T-cell (primary cell): Measurements from ENCODE around the gene IL17RA. TPM values are rescaled to one million over a fixed set of nuclear protein-coding genes. Genes with fewer than 3 reads are reported as not detected.

Experiments
- ATAC-seq, 4 experiments: fragments of 200-7000 bp in 3 of 4; fragments of 150-1000 bp in 1 of 4; cut with Tn5 transposase; replicated peaks in 1 of 4; 1 replicate in 3 of 4; 2 replicates in 1 of 4; pipeline ENCODE4 v1.10.0; 2021; ENCODE audit warnings: moderate library complexity in 3 of 4, mild to moderate bottlenecking in 2 of 4, moderate number of reproducible peaks in 1 of 4
- CTCF ChIA-PET, 2 donors: fragments of 300-600 bp; sonication (Branson Sonifier 250); formaldehyde crosslinking; loops; one replicate each; lab custom pipeline; 2022; ENCODE audit warnings: antibody characterized with exemption in 2 of 2; lab: Charles Lee
- POLR2A ChIA-PET, 2 donors: fragments of 300-600 bp; sonication (Branson Sonifier 250); formaldehyde crosslinking; loops; one replicate each; lab custom pipeline; 2022; ENCODE audit warnings: antibody characterized with exemption in 2 of 2; lab: Charles Lee
- DNase-seq, 35 experiments: peaks; one replicate each; pipeline versions ENCODE4 v3.0.0 to v3.0.0-alpha.2; 2013 to 2023
- H3K27ac ChIP-seq: one replicate; pipeline ENCODE4 v1.5.1; 2013; ENCODE audit warnings: low read length
- H3K27me3 ChIP-seq, 2 experiments: replicated peaks in 1 of 2; 1 replicate in 1 of 2; 2 replicates in 1 of 2; pipeline versions ENCODE4 v1.6.1 to v1.7.0; 2013; ENCODE audit warnings: low read length in 1 of 2, mixed read lengths in 1 of 2; ENCODE audit not compliant: control insufficient read depth in 2 of 2, insufficient read depth in 2 of 2; ENCODE audit errors: extremely low read depth in 1 of 2
- H3K36me3 ChIP-seq, 2 donors: 1 replicate in 1 of 2; 2 replicates in 1 of 2; pipeline versions ENCODE4 v1.6.1 to v1.7.0; 2013; ENCODE audit warnings: low read length in 1 of 2; ENCODE audit not compliant: control insufficient read depth in 2 of 2, insufficient read depth in 1 of 2; ENCODE audit errors: extremely low read depth in 1 of 2
- H3K4me1 ChIP-seq, 2 experiments: 1 replicate in 1 of 2; 2 replicates in 1 of 2; pipeline versions ENCODE4 v1.6.1 to v1.7.0; 2013; ENCODE audit warnings: low read length in 2 of 2, mixed read lengths in 1 of 2; ENCODE audit not compliant: insufficient read depth in 2 of 2, control insufficient read depth in 1 of 2; ENCODE audit errors: extremely low read depth in 1 of 2
- H3K4me3 ChIP-seq, 2 donors: 1 replicate in 1 of 2; 2 replicates in 1 of 2; pipeline versions ENCODE4 v1.5.1 to v1.7.0; 2013; ENCODE audit warnings: mild to moderate bottlenecking in 2 of 2, low read length in 1 of 2, moderate library complexity in 1 of 2; ENCODE audit not compliant: control insufficient read depth in 1 of 2; ENCODE audit errors: extremely low read depth in 1 of 2
- H3K9me3 ChIP-seq: 2 replicates; pipeline ENCODE4 v1.7.0; 2013
- H3K27ac Mint-ChIP-seq, 2 donors: one replicate each; pipeline ENCODE4 v1.8.0; 2020 to 2021; ENCODE audit warnings: mild to moderate bottlenecking in 2 of 2, mixed read lengths in 2 of 2
- H3K27me3 Mint-ChIP-seq, 2 donors: one replicate each; pipeline ENCODE4 v1.8.0; 2021 to 2022; ENCODE audit warnings: mixed read lengths in 2 of 2
- H3K36me3 Mint-ChIP-seq: one replicate; pipeline ENCODE4 v1.8.0; 2021; ENCODE audit warnings: mixed read lengths
- H3K4me1 Mint-ChIP-seq, 3 donors: one replicate each; pipeline ENCODE4 v1.8.0; 2020 to 2022; ENCODE audit warnings: mixed read lengths in 3 of 3, mild to moderate bottlenecking in 1 of 3
- H3K4me3 Mint-ChIP-seq, 3 donors: one replicate each; pipeline ENCODE4 v1.8.0; 2020 to 2022; ENCODE audit warnings: mild to moderate bottlenecking in 3 of 3, mixed read lengths in 3 of 3, moderate library complexity in 3 of 3
- H3K9me3 Mint-ChIP-seq, 3 donors: one replicate each; pipeline ENCODE4 v1.8.0; 2020 to 2022; ENCODE audit warnings: mixed read lengths in 3 of 3
- WGBS: methylation state at CpG from one replicate; pipeline ENCODE4 v1.1.5; 2013; ENCODE audit warnings: missing lambda C conversion rate; ENCODE audit not compliant: insufficient coverage; 5-methylcytosine and 5-hydroxymethylcytosine counted together
- total RNA-seq, 35 experiments: library from RNA in 6 of 35; stranded (reverse) in 6 of 35; fragments of 120-200 nt in 1 of 35; gene quantifications; one replicate each; pipeline versions ENCODE4 v1.2.1 to v1.2.4 and lab custom pipeline; 2013 to 2026

IL17RA gene
- total RNA-seq, 5 donors from 2014 or later (not counting 1 experiment from before 2014, with no cell fraction given), result 38.8 to 72.7 (median 61.8) TPM

DNA sequence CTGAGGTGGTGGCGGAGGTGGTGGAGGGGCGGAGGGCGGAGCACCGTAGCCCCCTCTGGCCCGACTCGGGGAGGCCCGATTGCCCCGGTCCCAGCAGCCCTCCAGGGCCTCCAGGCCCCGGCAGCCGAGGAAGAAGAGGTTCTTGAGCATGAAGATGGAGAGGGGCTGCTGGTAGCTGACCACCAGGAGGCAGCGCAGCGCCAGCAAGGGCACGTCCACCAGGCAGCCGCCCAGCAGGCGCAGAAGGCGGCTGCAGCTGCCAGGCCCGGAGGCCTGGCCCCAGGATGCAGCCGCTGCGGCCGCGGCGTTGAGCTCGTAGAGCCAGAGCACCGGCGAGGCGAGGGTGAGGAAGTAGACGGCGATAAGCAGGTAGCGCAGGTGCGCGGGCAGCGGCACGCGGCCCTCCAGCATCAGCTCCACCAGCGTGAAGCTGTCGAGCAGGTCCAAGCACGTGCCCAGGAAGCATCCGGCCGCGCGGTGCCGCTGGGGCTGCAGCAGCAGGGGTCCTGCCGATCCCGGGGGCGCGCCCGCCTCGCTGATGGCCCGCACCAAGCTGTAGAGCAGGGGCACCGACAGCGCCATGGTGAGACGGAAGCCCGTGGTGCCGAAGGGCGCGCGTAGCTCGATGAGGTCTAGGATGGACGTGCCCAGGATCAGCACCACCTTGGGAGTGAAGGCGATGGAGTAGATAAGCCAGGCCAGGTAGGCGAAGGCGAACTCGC lies 34.8 kb downstream of the IL17RA start:
- ChIA-PET POLR2A (no interaction called here), CTCF (no interaction called here)
- DNase-seq (no peak), ATAC-seq (no peak)
- no peaks in the 10 kb centered on the region for H3K36me3 Mint-ChIP-seq
- H3K36me3 ChIP-seq, result no peaks in the 10 kb centered on the region
- H3K9me3 ChIP-seq, result no peaks in the 10 kb centered on the region
- peaks cover 0 to 27% of the 10 kb centered on the region in 2 experiments for H3K27me3 ChIP-seq
- H3K27me3 Mint-ChIP-seq, result peaks cover 6 to 25% of the 10 kb centered on the region in 2 donors
- H3K4me3 ChIP-seq, result no peak overlapping the region
- H3K4me3 Mint-ChIP-seq, result peak overlapping the region in 2 of 3 donors; percentile 53 to 82
- peaks cover 53% of the 10 kb centered on the region in 3 donors for H3K4me1 Mint-ChIP-seq
- H3K9me3 Mint-ChIP-seq, result no peaks in the 10 kb centered on the region
- peaks cover 47 to 66% of the 10 kb centered on the region in 2 experiments for H3K4me1 ChIP-seq
- no peak overlapping the region for H3K27ac Mint-ChIP-seq
- 60% methylated on average over 53 of the region's 63 CpGs for WGBS
- H3K27ac ChIP-seq, result no peak overlapping the region

DNA sequence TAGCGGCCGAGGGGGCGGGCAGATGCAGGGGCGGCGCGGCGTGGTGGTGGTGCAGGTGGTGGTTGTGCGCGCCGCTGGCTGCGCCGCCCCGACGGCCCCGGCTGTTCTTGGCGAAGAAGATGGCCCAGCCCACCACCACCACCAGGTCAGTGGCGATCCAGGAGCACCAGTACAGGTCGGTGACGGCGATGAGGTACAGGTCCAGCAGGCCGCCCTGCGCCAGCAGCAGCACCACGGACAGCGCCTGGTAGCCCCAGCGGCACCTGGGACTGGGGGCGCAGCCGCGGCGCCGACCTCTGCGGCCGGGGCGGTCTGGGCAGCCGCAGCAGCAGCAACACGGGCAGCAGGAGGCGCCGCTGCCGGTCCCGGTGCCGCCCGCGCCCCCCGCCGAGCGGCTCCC lies 35.5 kb downstream of the IL17RA start:
- H3K9me3 Mint-ChIP-seq, result no peaks in the 10 kb centered on the region
- peak; percentile 57 to 70 (median 62) for ATAC-seq
- CTCF ChIA-PET, result interaction anchor here in 1 of 2 donors (0.6 kb wide), 1 partner anchor 63 kb away, joined by 3 read pairs; no protein-coding TSS in a partner anchor
- DNase-seq, result peak in 30 of 35 experiments; percentile 17 to 73 (median 40)
- peak overlapping the region in 2 of 3 donors; percentile 28 to 82 for H3K4me3 Mint-ChIP-seq
- Histone ChIP-seq H3K4me3 (peak overlapping the region in 1 of 2 donors; percentile 3), H3K36me3 (no peaks in the 10 kb centered on the region), H3K4me1 (peaks cover 41 to 60% of the 10 kb centered on the region in 2 experiments), H3K27ac (no peak overlapping the region), H3K9me3 (no peaks in the 10 kb centered on the region), H3K27me3 (peaks cover 0 to 27% of the 10 kb centered on the region in 2 experiments)
- peaks cover 46 to 47% (median 46%) of the 10 kb centered on the region in 3 donors for H3K4me1 Mint-ChIP-seq
- H3K27ac Mint-ChIP-seq, result no peak overlapping the region
- H3K27me3 Mint-ChIP-seq, result peaks cover 6 to 28% of the 10 kb centered on the region in 2 donors
- WGBS, result 3% methylated on average over 41 of the region's 45 CpGs
- no peaks in the 10 kb centered on the region for H3K36me3 Mint-ChIP-seq
- POLR2A ChIA-PET, result no interaction called here

DNA sequence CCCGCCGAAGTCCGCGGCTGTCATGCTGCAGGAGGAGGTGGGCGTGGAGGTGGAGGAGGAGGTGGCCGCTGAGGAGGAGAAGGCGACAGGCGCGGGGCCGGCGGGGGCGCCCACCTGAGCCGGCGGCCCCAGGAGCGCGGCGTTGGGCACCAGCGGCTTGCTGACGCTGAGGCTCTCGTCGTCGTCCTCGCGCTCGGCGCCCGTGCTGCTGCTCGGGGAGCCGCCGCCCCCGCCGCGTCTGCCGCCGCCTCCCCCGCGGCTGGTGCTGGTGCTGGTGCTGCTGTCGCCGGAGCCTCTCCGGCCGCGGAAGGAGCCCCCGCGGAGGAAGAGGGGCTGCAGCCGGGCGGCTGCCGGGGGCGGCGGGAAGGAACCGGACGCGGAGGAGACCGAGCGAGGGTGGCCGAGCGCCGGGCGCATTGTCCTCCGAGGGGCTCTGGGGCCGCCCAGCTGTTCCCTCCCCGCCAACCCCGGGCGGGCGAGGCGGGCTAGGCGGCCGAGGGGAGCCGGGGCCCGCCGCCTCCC lies 36.0 kb downstream of the IL17RA start:
- Histone ChIP-seq H3K27me3 (peaks cover 0 to 27% of the 10 kb centered on the region in 2 experiments), H3K36me3 (no peaks in the 10 kb centered on the region), H3K4me1 (peaks cover 36 to 55% of the 10 kb centered on the region in 2 experiments), H3K9me3 (no peaks in the 10 kb centered on the region), H3K4me3 (peak overlapping the region in 1 of 2 donors; percentile 40), H3K27ac (no peak overlapping the region)
- Mint-ChIP-seq H3K27ac (no peak overlapping the region), H3K4me3 (peak overlapping the region in 1 of 3 donors; percentile 82), H3K9me3 (no peaks in the 10 kb centered on the region), H3K4me1 (peaks cover 41 to 42% (median 41%) of the 10 kb centered on the region in 3 donors), H3K27me3 (peaks cover 6 to 28% of the 10 kb centered on the region in 2 donors), H3K36me3 (no peaks in the 10 kb centered on the region)
- ATAC-seq (peak; percentile 32 to 49 (median 36)), DNase-seq (peak in 6 of 35 experiments; percentile 11 to 41 (median 18))
- 2% methylated on average over 68 of the region's 70 CpGs for WGBS
- POLR2A ChIA-PET, result no interaction called here
- CTCF ChIA-PET, result interaction anchor here in 1 of 2 donors (0.6 kb wide), 1 partner anchor 63 kb away, joined by 3 read pairs; no protein-coding TSS in a partner anchor

DNA sequence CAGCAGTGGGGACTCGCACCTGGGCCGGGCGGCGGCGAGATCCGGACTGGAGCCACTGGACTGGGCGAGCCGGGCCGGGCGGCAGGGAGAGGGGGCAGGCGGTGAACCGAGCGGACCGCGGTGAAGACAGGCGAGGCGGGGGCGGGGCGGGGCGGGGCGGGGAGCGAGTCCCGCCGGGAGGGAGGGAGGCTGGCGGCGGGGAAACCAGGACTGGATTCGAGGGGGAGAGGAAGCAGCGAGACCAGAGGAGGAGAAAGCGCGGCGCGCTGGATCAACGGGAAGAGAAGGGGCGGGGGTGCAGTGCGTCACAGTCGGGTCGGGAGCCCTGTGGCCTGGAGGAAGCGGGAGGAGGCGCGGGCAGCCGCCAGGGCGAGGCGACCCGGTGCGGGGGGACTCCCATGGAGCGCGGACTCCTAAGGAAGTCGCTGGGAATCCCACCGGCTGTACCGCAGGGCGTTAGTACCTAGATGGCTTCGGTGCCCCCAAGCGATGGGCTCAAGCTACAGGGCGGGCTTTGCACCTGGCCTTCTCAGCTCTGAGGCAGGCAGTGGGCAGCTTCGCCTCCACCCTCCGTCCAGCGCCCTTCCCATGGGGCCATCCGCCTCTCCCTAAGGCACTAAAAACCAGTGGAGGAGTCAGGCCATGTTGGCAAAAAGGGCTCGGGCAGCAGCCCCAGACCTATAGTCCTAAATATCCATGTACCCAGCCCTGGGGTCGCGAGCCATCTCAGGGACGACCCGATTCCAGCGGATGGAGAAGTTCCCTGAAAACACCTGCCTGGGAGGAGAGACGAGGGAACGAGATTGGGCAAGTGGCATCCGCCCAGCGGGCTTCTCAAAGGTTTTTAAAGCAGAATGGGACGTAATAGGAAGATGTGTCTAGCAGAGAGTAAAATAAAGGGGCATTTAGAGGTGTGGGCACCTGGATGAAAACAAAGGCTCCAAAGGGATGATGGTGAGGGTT lies 36.7 kb downstream of the IL17RA start, which contains the start of gene TMEM121B:
TMEM121B (minus strand) TSS at position 128 of the 963 bp plus-strand sequence. CDS start 233 bp downstream, outside the sequence.
- no peak for ATAC-seq
- Histone ChIP-seq H3K27me3 (peaks cover 0 to 27% of the 10 kb centered on the region in 2 experiments), H3K36me3 (no peaks in the 10 kb centered on the region), H3K9me3 (no peaks in the 10 kb centered on the region), H3K27ac (no peak within 1 kb of the TSS), H3K4me3 (peak within 1 kb of the TSS; percentile 14 to 60), H3K4me1 (peaks cover 29 to 47% of the 10 kb centered on the region in 2 experiments)
- Mint-ChIP-seq H3K36me3 (no peaks in the 10 kb centered on the region), H3K27me3 (peaks cover 6 to 28% of the 10 kb centered on the region in 2 donors), H3K9me3 (no peaks in the 10 kb centered on the region), H3K27ac (peak within 1 kb of the TSS in 1 of 2 donors; percentile 17), H3K4me1 (peaks cover 34 to 35% (median 34%) of the 10 kb centered on the region in 3 donors), H3K4me3 (peak within 1 kb of the TSS; percentile 57 to 82 (median 65))
- CTCF ChIA-PET, result interaction anchor here in 1 of 2 donors (0.6 kb wide), 1 partner anchor 62 kb away, joined by 3 read pairs; no protein-coding TSS in a partner anchor
- 16% methylated on average over 64 of the region's 69 CpGs for WGBS
- POLR2A ChIA-PET, result no interaction called here
- DNase-seq, result peak in 2 of 35 experiments; percentile 14 to 22

DNA sequence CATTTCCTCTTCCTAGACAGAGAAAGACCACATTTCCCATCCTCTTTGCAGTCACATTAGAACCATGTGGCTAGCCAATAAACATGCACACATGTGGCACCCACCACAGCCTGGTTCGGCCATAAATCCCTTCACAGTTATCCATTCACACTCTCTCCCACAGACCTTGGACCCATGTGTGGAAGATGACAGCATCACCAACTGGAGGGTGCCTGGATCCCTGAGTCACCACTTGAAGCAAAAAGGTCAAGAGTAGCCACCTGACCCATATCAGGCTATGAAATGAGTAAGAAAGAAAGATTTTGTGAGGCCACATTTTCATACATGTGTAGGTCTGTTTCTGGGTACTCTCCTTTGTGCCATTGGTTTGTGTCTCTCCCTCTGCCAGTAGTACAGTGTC lies 45.4 kb downstream of the IL17RA start:
- Histone ChIP-seq H3K9me3 (no peaks in the 10 kb centered on the region), H3K36me3 (no peaks in the 10 kb centered on the region), H3K4me1 (no peaks in the 10 kb centered on the region), H3K27ac (no peak overlapping the region), H3K27me3 (peaks cover 0 to 5% of the 10 kb centered on the region in 2 experiments), H3K4me3 (no peak overlapping the region)
- ATAC-seq (no peak), DNase-seq (no peak)
- WGBS, result no CpG with 5 or more reads among the region's 1 CpG
- H3K4me3 Mint-ChIP-seq, result no peak overlapping the region
- ChIA-PET CTCF (no interaction called here), POLR2A (no interaction called here)
- peaks cover 13% of the 10 kb centered on the region for H3K36me3 Mint-ChIP-seq
- H3K9me3 Mint-ChIP-seq, result no peaks in the 10 kb centered on the region
- no peaks in the 10 kb centered on the region for H3K4me1 Mint-ChIP-seq
- no peaks in the 10 kb centered on the region for H3K27me3 Mint-ChIP-seq
- no peak overlapping the region for H3K27ac Mint-ChIP-seq
